DMS53 (cell line): ENCODE results near the gene IPO8.
A peak's percentile ranks its signal among the peaks of the same experiment; 100 is the strongest.

Source experiments
- DNase-seq: peaks from one replicate; lab custom pipeline; 2025; lab: John Stamatoyannopoulos, UW

Gene IPO8

GRCh38 chr12:30695199-30696102 lies at the start of gene IPO8:
TSS of gene IPO8 (minus strand) at chr12:30695869. CDS start at chr12:30695647, 222 bp downstream.
- DNase-seq: peak; percentile 100

DNA sequence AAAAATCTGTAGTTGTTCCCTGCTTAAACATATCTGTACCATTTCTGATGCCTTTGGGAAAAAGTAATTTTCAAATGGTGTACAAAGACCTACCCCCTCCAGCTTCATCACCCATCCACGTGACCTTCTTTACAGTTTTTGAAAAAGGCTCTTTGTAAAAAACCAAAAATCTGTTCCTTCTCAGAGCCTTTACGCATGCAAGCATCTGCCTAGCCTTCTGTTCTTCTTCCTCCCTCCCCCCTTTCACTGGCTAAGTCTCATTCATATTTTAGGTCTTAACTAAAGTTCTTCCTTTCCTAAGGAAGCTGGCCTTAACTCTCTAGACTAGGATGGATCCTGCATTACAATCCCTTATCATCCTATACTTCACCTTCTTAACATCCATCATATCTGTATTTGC lies 48.7 kb upstream of the IPO8 start:
- no peak for DNase-seq

DNA sequence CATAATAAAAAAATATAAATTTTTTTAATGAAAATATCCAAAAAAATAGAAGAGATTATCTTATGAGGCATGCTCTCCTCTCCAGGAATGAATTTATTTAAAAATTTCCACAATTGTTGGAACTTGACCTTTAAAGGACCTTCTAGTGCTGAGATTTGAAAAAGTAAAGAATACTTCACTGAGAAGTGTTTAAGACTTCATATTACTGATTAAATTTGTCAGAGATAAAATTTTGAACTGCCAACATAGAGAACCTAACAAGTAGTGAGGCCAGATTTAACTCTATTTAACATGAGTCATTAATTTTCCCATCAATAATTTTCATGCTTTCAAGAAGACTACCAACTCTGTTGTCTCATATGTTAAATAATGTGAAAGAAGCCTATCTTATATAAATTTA lies 44.6 kb upstream of the IPO8 start:
- DNase-seq: no peak

DNA sequence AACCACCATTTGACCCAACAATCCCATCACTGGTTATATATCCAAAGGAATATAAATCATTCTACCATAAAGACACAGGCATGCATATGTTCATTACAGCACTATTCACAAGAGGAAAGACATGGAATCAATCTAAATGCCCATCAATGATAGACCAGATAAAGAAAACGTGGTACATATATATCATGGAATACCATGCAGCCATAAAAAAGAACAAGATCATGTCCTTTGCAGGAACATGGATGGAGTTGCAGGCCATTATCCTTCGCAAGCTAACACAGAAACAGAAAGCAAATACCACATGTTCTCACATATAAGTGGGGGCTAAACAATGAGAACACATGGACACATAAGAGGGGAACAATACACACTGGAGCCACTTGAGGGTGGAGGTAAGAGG lies 43.4 kb upstream of the IPO8 start:
- DNase-seq: no peak

- no peak for DNase-seq
Observed at GRCh38 chr12:30732954-30733637, 37.4 kb upstream of the IPO8 start.

DNA sequence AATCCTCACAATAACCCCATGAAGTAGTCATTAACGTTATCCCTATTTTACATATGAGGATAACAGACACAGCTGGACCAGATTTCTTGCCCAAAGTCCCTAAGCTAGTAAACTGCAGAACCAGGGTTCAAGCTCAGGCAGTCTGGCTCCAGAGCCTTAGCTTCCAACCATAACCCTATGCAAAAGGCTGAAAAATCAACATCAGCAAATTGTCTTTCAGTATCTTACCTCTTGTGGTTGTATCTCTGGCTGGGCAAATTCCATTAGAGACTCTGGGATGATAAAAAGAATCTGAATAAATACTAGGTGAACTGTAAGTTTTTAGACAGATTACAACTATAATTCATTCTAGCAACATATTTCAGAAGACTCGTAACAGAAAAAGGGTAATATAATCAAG lies 34.3 kb upstream of the IPO8 start:
- DNase-seq: no peak

GRCh38 chr12:30729547-30729946 lies 33.9 kb upstream of the IPO8 start:
- DNase-seq: no peak

DNA sequence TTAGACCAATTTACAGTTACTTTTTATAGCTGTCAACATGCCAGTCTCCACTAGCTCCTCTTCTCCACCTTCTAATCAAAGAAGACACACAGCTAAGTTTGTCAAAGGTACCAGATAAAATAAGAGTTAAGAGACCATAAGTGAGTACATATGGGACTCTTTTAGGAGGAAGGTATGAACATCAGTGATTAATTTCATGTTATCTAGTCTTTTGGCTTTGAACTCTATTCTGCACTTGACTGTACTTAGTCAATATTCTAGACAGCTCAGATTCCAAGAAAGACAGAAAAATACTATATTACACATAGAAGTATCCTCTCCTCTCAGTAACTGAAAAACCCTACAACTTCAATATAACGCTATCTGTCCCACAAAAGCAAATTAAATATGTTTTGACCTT lies 31.0 kb upstream of the IPO8 start:
- DNase-seq: no peak

- no peak for DNase-seq
Observed at GRCh38 chr12:30725739-30726138, 30.1 kb upstream of the IPO8 start.

DNA sequence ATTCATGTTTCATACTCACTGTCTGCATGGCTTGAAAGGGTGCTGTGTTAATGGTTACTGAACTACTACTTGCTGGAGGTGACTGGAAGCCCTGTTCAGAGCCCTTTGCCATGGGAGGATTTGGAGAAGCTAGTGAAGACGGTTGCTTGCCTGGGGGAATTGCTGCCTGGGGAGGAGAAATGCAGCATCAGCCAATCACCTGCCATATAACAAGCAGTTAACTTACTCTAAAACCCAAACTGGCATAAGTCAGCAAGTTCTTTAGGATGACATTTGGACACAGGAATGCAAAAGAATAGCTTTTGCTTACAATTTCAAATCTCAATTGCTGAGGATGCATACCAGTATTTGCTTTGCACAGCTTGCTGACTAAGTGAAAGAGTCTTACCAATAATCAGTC lies 23.4 kb upstream of the IPO8 start:
- no peak for DNase-seq

DNA sequence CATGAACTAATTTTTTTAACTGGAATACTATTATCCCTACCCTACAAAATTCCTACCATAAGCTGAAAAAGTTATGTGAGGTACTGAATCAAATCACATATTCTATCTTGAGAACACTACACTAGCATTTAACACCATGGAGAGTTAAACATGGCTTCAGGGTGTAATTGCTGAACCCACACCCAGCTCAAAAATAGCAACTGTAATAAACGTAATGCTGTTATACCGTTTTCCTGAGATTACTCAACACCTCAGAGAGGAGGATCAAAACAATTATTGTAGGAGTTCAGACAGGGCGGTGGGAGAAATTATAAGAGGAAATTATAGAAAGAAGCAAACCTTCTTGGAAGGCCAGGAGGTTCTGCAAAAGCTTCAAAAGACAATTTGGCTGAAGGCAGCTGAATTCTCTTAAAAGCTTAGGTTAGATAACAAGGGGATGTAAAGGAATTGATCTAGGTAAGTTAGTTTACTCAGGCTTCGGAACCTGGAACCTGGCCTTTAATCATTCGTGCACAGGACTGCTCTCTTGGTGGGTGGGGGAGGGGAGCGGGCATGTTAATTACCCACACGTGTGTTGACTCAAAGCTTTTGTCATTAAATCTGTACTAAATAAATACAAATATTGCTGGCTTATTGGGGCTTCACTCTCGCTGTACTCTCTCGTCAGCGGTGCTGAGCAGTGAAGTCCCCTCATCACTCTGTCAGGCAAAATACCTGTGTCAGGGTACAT lies 12.1 kb upstream of the IPO8 start:
- peak; percentile 17 for DNase-seq

- DNase-seq: peak; percentile 77
Observed at GRCh38 chr12:30706476-30706875, 10.8 kb upstream of the IPO8 start.

GRCh38 chr12:30701056-30701455 lies 5.4 kb upstream of the IPO8 start:
- peak; percentile 16 for DNase-seq

GRCh38 chr12:30700216-30700900 lies 4.7 kb upstream of the IPO8 start:
- no peak for DNase-seq

- DNase-seq: no peak
Observed at GRCh38 chr12:30698346-30698745, 2.7 kb upstream of the IPO8 start.

DNA sequence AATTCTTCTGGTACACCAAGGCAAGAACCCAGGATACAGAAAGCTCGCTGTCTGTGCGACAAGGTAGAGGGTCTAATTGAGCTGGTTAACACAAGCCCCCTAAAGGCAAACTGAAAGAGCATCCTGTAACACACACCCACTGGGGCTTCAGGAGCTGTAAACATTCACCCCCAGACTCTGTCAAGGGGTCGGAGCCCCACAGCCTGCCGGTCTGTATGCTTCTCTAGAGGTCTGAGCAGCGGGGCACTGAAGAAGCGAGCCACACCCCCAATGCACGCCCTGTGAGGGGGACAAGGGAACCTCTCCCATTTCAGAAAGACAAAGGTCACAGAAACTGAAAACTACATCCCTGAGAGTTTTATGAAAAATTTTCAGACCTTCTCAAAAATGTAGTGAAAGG lies 1.3 kb upstream of the IPO8 start:
- no peak for DNase-seq

DNA sequence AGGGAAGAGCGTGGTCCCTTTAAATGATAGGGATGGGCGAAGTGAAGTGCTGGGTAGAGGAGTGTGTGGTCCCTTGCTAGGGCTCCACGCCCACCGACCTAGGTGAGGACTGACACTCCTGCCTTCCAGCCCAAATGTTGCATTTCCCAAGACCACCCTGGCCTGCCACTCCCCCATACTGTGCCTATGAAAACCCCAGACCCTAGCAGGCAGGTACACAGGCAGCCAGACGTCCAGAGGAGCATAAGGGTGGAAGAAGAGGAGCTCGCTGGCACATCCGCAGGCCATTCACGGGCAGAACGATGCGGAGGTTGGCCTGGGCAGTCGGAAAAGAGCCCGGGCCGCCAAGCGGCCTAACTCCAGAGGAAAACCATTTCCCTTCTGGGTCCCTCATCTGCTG lies 817 bp upstream of the IPO8 start:
- no peak for DNase-seq

DNA sequence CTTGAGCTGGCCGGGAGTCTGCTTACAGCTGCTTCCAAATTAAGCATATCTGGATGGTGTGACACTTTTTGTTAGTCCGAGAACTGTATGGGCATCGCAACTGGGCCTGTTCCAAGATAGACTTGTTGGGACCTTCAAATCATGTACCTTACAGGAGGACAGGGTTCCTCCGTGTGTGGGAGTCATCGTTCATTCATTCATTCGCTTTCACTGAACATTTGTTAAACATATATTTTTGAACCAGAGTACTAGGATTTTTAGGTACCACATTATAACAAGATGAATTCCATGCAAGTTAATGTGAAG lies 387 bp upstream of the IPO8 start:
- no peak for DNase-seq

DNA sequence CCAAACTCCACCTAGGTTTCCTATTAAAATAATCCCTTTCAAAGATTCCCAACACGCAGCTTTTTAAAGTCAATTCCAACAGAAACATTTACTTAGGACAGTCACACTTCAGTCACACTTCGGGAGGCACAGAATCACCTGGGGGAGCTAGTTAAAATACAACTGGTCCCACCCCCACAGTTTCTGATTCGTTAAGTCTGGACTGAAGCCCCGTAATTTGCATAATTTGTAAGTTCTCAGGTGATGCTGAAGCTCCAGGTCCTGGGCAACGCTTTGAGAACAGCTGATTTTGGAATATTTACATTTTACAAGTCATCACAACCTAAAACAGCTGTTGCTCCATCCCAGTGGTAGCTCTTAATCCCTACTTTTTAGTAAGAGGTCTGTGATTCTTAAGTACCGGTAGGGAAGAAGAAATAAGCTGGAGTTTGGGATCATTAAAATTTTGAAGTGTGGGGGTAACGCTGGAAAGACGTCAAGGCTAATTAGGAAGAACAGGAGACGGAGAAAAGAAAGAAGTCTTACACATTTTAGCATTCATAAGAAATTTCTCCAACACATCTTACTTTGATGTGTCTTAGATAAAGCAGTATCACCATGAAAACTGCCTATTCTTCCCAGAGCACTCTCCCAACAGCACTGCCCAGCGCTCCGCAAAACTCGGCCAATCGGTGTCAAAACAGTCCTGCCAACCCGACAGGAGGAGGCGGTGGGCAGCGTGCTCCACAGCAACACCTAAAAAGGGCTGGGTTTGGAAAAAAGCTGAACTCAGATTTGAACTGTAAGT lies 1.1 kb downstream of the IPO8 start:
- DNase-seq: peak; percentile 91

- DNase-seq: peak; percentile 84
Observed at GRCh38 chr12:30692470-30692869, 3.2 kb downstream of the IPO8 start.

GRCh38 chr12:30691122-30691879 lies 4.4 kb downstream of the IPO8 start:
- peak; percentile 98 for DNase-seq
